Subcutaneous adipose tissue (tissue), 4 donors: ENCODE measurements around the gene PLCB1. TPM values are rescaled to one million over a fixed set of nuclear protein-coding genes. Genes with fewer than 3 reads are reported as not detected.

Source experiments
- total RNA-seq, 4 donors: library from RNA; depleted of rRNA; stranded (reverse); fragments of >200 nt; gene quantifications; one replicate each; pipeline ENCODE4 v1.1.0, GENCODE V29; 2016
- TF ChIP-seq, protein P1 (sequence below): fragments of 450-650 bp; IDR thresholded peaks from one replicate; pipeline ENCODE4 v1.5.1; 2016; ENCODE audit warnings: low read depth, mild to moderate bottlenecking, control low read depth, antibody characterized with exemption, moderate library complexity

PLCB1 gene
- total RNA-seq, 4 donors from 2014 or later: 14.1 to 26.7 (median 18.4) TPM

DNA sequence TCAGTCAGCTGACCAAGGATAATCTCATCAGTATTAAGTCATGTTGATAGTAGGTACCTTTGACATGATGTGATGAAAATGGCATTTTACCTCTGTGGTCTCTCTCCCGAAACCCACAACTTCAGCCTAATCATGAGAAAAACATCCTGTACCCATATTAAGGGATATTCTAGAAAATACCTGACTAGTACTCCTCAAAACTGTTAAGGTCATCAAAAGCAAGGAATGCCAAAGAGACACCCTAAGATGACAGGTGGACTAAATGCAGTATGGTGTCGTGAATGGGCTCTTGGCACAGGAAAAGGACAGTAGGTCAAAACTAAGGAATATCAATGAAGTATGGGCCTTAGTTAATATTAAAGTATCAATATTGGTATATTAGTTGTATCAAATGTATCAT is 221.4 kb downstream of the PLCB1 start:
- TF ChIP-seq, protein P1, sequence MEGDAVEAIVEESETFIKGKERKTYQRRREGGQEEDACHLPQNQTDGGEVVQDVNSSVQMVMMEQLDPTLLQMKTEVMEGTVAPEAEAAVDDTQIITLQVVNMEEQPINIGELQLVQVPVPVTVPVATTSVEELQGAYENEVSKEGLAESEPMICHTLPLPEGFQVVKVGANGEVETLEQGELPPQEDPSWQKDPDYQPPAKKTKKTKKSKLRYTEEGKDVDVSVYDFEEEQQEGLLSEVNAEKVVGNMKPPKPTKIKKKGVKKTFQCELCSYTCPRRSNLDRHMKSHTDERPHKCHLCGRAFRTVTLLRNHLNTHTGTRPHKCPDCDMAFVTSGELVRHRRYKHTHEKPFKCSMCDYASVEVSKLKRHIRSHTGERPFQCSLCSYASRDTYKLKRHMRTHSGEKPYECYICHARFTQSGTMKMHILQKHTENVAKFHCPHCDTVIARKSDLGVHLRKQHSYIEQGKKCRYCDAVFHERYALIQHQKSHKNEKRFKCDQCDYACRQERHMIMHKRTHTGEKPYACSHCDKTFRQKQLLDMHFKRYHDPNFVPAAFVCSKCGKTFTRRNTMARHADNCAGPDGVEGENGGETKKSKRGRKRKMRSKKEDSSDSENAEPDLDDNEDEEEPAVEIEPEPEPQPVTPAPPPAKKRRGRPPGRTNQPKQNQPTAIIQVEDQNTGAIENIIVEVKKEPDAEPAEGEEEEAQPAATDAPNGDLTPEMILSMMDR: no peak

DNA sequence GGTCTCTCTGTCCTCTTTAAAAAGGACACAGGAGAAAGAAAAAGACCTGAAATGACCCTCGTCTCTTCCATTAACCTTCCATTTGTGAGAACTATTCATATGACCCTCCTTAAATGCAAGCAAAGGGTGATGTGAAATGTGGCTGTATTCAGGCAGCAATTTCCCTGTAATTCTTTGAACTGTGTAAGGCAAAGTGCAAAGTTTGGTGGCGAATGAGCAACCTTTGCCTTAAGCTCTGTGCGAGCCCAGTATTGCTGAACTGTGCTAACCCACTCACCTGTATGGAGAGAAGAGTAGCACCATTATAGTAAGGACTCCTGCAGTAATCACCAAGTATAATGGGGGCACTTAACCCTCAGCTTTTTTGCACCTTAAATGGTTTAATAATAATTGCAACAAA is 223.4 kb downstream of the PLCB1 start:
- TF ChIP-seq, protein P1: no peak

DNA sequence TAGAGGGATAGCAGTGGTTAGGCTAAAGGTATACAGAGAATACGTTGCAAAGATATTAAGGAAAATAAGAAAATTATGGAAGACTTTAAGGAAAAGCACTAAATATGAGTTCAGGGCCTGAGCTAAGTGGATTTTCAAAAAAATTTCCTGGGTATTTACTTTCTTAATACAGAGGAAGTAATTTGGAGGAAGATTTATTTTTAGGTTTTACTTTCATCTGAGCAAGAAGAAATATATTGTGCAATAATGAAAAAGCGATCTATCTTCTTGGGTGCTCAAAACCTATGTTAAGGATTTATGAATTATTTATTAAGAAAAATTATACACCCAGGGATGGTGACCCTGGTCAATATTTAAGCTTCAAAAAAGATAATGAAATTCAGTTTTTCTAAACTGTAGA is 224.7 kb downstream of the PLCB1 start:
- TF ChIP-seq, protein P1: no peak

DNA sequence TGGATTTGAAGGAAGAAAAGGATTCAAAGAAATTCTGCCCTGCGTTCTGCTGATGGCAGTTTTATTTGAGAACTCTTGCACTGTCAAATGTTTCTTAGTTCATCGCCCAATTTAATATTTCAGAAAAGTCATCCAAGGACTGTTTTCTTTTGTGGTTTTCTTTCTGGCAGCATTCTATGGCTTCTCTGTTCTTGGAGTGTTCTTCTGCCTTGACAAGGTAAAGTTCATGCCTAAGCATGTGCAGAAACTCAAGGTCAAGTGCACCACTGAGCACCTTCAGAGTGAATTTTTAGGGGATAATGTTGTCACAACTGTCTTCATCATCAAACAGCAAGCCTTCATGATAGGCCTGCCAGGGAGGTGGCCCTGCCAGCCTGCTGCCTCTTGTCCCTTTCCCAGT is 225.6 kb downstream of the PLCB1 start:
- TF ChIP-seq, protein P1: no peak

DNA sequence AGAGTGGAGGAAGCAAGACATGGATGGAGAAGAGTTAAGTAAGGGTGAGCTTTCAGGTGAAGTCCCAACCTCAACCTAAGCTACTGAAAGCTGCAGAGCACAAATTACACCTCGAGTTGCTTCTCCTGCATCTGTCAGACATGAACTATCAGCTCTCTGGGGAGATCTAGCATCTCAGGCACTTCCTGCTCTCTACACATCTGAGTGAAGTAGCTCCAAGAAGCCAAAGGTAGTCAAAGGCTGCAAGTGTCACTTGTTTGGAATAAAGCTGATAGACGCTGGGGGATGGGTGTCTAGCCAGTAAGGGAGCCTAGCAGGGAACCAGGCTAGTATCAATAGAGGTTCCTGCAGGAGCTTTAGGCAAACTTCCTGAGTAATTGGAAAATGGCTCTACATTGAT is 228.0 kb downstream of the PLCB1 start:
- TF ChIP-seq, protein P1: no peak

DNA sequence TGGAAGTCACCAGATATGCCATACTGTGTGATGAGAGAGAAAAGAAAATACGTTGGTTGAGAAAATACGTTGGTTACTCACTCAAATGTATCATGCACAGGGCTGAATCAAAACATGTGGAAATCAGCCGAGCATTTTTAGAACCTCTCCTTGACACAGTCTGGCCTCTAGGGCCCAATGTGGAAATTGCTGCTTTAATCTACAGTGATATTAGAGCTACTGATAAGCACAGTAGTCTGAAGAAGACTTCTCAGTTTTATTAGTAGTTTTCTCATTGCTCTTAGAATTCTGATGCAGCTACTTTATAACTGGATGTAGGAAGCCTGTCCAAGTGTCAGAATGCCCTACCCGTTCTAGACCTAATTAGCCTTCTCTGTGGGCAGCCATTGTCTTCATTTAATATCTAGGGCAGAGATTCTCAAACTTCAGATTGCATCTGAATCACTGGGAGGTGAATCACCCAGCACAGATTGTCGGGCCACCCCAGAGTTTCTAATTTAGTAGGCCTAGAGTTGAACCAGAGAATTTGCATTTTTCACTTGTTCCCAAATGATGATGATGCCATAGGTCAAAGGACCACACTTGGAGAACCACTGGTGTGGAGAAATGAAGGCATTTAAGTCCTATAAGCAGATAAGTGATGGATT is 229.1 kb downstream of the PLCB1 start:
- TF ChIP-seq, protein P1: no peak

DNA sequence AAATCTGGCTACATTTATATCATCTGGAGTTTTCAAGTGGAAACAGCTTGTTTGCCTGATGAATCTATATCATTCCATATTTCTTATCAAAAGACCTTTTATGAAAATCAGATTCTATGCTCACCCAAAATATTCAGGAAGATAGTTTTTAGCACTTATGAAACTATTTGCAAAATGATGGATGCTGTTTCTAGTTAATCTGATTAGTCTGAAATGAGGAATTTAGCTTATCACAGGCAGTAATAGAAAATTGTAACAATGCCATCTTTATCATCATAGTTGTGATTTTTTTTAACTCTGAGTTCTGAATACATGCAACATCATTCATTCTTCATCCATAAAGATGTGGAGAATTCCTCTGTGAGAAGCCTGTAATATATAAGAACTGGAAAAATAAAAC is 229.7 kb downstream of the PLCB1 start:
- TF ChIP-seq, protein P1: no peak
